GM12878 (cell line): ENCODE results near the gene MICAL3. TPM values are rescaled to one million over a fixed set of nuclear protein-coding genes. Genes with fewer than 3 reads are reported as not detected.
"Not testable (repeated sequence)": the region's sequence is repeated elsewhere in the genome, so short reads cannot be mapped to it uniquely, and the experiment has no call there.

ENCODE experiments used
- ATAC-seq: fragments of 200-7000 bp; cut with Tn5 transposase; 3 replicates; pipeline ENCODE4 v1.9.1; 2020; ENCODE audit warnings: mild to moderate bottlenecking, moderate library complexity
- BruUV-seq: library from RNA; stranded (reverse); fragments of 400-500 nt; replicated peaks from 2 replicates; lab custom pipeline; 2021; lab: Mats Ljungman, UMichigan
- CTCF ChIA-PET: fragments of 300-600 bp; sonication (Branson Sonifier 250); formaldehyde crosslinking; extraction: SDS; loops from one replicate; lab custom pipeline; 2021; ENCODE audit warnings: inconsistent platforms; lab: Yijun Ruan, JAX
- POLR2A ChIA-PET: fragments of 350-600 bp; formaldehyde crosslinking; extraction: SDS; loops from one replicate; lab custom pipeline; 2021; ENCODE audit warnings: inconsistent platforms; lab: Charles Lee
- RAD21 ChIA-PET: fragments of 300-600 bp; sonication (Branson Sonifier 250); formaldehyde crosslinking; loops from one replicate; lab custom pipeline; 2023; ENCODE audit warnings: antibody characterized with exemption; ENCODE audit not compliant: unreplicated experiment; lab: Charles Lee
- SMC1A ChIA-PET: fragments of 300-600 bp; sonication (Branson Sonifier 250); formaldehyde crosslinking; loops from one replicate; lab custom pipeline; 2023; ENCODE audit not compliant: unreplicated experiment, uncharacterized antibody; lab: Charles Lee
- DNase-seq: peaks from one replicate; pipeline ENCODE4 v3.0.0-alpha.2; 2011; ENCODE audit warnings: low read depth, low spot score
- FAIRE-seq: peaks from 3 replicates; lab custom pipeline; 2011; peaks lifted over from hg19 to GRCh38; lab: Jason Lieb, UNC
- H2AFZ ChIP-seq: 2 replicates; pipeline ENCODE4 v1.6.0; 2011; ENCODE audit warnings: low read depth, low read length, control low read depth; ENCODE audit not compliant: control insufficient read depth
- H3K27ac ChIP-seq: 2 replicates; pipeline ENCODE4 v1.5.1; 2011; ENCODE audit warnings: control low read depth; ENCODE audit not compliant: control insufficient read depth, insufficient read depth
- H3K27me3 ChIP-seq, 2 experiments: replicated peaks in 1 of 2; 2 replicates each; pipeline versions ENCODE4 v1.6.0 to v1.6.1; 2011; ENCODE audit warnings: low read length in 1 of 2; ENCODE audit not compliant: control insufficient read depth in 2 of 2, insufficient read depth in 2 of 2
- H3K36me3 ChIP-seq, 2 experiments: 2 replicates each; pipeline ENCODE4 v1.5.1; 2011; ENCODE audit warnings: low read length in 1 of 2; ENCODE audit not compliant: control insufficient read depth in 2 of 2, insufficient read depth in 2 of 2
- H3K4me1 ChIP-seq: 2 replicates; pipeline ENCODE4 v1.6.1; 2011; ENCODE audit warnings: mild to moderate bottlenecking, low read length, moderate library complexity, mixed read lengths; ENCODE audit not compliant: control insufficient read depth, insufficient read depth
- H3K4me2 ChIP-seq: 2 replicates; pipeline ENCODE4 v1.6.0; 2011; ENCODE audit warnings: control low read depth; ENCODE audit not compliant: control insufficient read depth, insufficient read depth
- H3K4me3 ChIP-seq: fragments of 200-600 bp; sonication (generic); 2 replicates; pipeline ENCODE4 v1.5.1; 2016
- H3K79me2 ChIP-seq: 2 replicates; pipeline ENCODE4 v1.6.0; 2011; ENCODE audit warnings: low read length; ENCODE audit not compliant: control insufficient read depth, insufficient read depth
- H3K9ac ChIP-seq: 2 replicates; pipeline ENCODE4 v1.8.0; 2011; ENCODE audit warnings: low read length, control low read depth, mixed read lengths; ENCODE audit not compliant: control insufficient read depth, insufficient read depth
- H3K9me3 ChIP-seq: replicated peaks from 3 replicates; pipeline ENCODE4 v1.5.1; 2011; ENCODE audit warnings: mild to moderate bottlenecking, low read length; ENCODE audit not compliant: control insufficient read depth, insufficient read depth
- H4K20me1 ChIP-seq: 2 replicates; pipeline ENCODE4 v1.6.0; 2011; ENCODE audit not compliant: control insufficient read depth, insufficient read depth
- LARP7 ChIP-seq: fragments of 450-650 bp; IDR thresholded peaks from 2 replicates; pipeline ENCODE4 v1.6.1; 2017; ENCODE audit warnings: mild to moderate bottlenecking
- SMAD1 ChIP-seq: fragments of 450-650 bp; IDR thresholded peaks from 2 replicates; pipeline ENCODE4 v1.6.1; 2018; ENCODE audit warnings: mild to moderate bottlenecking, low read depth; ENCODE audit not compliant: partially characterized antibody
- ZSCAN29 ChIP-seq: fragments of 450-650 bp; IDR thresholded peaks from 2 replicates; pipeline ENCODE4 v1.6.1; 2017; ENCODE audit warnings: mild to moderate bottlenecking, moderate library complexity
- WGBS: methylation state at CpG from one replicate; pipeline ENCODE4 v1.1.6; 2016; ENCODE audit warnings: low lambda C conversion rate; ENCODE audit not compliant: insufficient replicate concordance, insufficient coverage; ENCODE audit errors: missing lambda C conversion rate; 5-methylcytosine and 5-hydroxymethylcytosine counted together
- in situ Hi-C: fragments of 300-500 bp; cut with MboI; formaldehyde crosslinking; loops from 9 replicates; pipeline ENCODE4 v1.14.3; 2018; ENCODE audit warnings: mixed read lengths
- intact Hi-C: fragments of 100-400 bp; cut with micrococcal nuclease; formaldehyde crosslinking; loops from one replicate; pipeline ENCODE4 v1.14.2; 2022; ENCODE audit not compliant: unreplicated experiment
- polyA plus RNA-seq, 11 experiments: library from polyadenylated mRNA; depleted of rRNA in 4 of 11; unstranded in 6 of 11; stranded (reverse) in 5 of 11; fragments of >200 nt; fragmentation: Nextera tagmentation in 4 of 11; fragmentation: Illumina TruSeq in 1 of 11; extraction: Ambion mirVana in 4 of 11; extraction: Trizol in 1 of 11; gene quantifications; 1 replicate in 1 of 11; 2 replicates in 10 of 11; pipeline versions ENCODE4 v1.2.1 to v1.2.3, GENCODE V29; 2011 to 2016; ENCODE audit warnings: inconsistent platforms in 2 of 11, missing spikeins in 2 of 11, low read depth in 1 of 11
- total RNA-seq, 4 experiments: library from RNA; depleted of rRNA in 3 of 4; stranded (reverse); fragments of >200 nt in 3 of 4; fragmentation: Illumina TruSeq in 1 of 4; extraction: Trizol in 1 of 4; gene quantifications; 2 replicates each; pipeline versions ENCODE4 v1.2.1 to v1.2.3, GENCODE V29; 2013 to 2021
- TF ChIP-seq, protein P1 (sequence below): fragments of 450-650 bp; IDR thresholded peaks from 2 replicates; pipeline ENCODE4 v1.6.1; 2017; ENCODE audit warnings: mild to moderate bottlenecking, low read depth, inconsistent platforms; ENCODE audit not compliant: poor library complexity, severe bottlenecking

Gene MICAL3
- total and polyA plus RNA-seq, 10 of the 15 experiments (the other 5 are each of a cell fraction or from before 2014, with no cell fraction given): 2.6 to 92.2 (median 24.0) TPM

DNA sequence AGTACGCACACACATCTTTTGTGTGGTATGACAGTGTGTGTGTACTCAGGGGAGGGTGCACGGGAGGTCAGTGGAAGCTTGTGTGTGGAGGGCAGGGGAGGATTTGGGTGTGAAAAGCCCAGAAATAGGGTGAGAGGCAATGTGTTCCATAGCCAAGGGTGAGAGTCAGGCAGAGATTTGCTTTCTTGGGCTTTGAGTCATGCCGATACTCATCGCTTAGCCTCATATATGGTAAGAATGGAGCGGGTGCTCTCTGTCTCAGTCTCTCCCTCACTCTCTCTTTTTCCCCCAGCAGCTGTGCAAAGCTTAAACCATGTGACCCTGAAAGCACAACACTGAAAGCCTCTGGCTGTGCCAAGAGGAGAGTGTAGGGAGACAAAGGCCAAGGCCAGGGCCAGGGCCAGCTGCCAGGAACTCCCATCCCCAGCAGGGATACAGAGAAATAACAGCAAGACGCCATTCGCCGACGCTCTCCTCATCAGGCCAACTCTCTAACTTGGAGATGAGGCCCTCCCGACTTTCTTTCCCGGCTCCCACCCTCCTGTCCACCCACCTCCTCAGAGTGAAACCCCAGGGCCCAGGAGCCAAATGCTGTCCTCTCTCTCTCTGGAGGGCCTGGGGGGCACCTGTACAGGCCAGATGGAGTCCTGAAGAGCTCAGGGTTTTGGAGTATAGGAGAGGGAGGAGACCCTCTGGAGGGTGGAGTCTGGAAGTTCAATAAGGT, 20.3 kb upstream of the MICAL3 start (continued):
- TF ChIP-seq, protein P1, sequence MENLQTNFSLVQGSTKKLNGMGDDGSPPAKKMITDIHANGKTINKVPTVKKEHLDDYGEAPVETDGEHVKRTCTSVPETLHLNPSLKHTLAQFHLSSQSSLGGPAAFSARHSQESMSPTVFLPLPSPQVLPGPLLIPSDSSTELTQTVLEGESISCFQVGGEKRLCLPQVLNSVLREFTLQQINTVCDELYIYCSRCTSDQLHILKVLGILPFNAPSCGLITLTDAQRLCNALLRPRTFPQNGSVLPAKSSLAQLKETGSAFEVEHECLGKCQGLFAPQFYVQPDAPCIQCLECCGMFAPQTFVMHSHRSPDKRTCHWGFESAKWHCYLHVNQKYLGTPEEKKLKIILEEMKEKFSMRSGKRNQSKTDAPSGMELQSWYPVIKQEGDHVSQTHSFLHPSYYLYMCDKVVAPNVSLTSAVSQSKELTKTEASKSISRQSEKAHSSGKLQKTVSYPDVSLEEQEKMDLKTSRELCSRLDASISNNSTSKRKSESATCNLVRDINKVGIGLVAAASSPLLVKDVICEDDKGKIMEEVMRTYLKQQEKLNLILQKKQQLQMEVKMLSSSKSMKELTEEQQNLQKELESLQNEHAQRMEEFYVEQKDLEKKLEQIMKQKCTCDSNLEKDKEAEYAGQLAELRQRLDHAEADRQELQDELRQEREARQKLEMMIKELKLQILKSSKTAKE: no peak

DNA sequence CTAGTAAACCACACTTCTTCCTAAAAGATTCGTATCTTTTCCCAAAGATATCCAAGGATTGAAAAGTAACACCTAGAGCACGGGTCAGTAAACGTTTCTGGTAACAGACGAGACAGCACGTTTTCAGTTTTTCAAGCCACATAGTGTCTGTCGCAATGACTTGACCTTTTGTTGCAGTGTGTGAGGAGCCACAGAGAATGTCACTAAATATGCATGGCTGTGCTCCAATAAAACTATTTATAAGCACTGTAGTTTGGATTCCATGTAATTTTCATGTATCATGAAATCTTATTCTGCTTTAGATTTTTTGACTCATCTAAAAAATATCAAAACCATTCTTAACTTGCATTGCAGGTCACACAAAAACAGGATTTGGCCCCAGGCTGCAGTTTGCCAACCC, 18.3 kb upstream of the MICAL3 start:
- ChIA-PET CTCF (no interaction called here), SMC1A (interaction anchor here (1.8 to 2.1 kb wide), 2 partner anchors 14 kb away, joined by 8 to 11 read pairs; no protein-coding TSS in a partner anchor), RAD21 (no interaction called here), POLR2A (no interaction called here)
- Histone ChIP-seq H3K79me2 (no peaks in the 10 kb centered on the region), H3K4me3 (no peak overlapping the region), H3K27me3 (no peaks in the 10 kb centered on the region), H2AFZ (no peak overlapping the region), H3K36me3 (no peaks in the 10 kb centered on the region), H3K4me1 (no peaks in the 10 kb centered on the region), H4K20me1 (no peaks in the 10 kb centered on the region), H3K27ac (no peak overlapping the region), H3K9me3 (no peaks in the 10 kb centered on the region), H3K9ac (no peak overlapping the region), H3K4me2 (no peak overlapping the region)
- DNase-seq (no peak), FAIRE-seq (no peak), ATAC-seq (no peak)
- no TSS peak for BruUV-seq
- in situ Hi-C loops (no loop called here), intact Hi-C loops (no loop called here)
- TF ChIP-seq SMAD1 (no peak), ZSCAN29 (no peak), LARP7 (no peak)
- 57% methylated on average over 6 of the region's 6 CpGs for WGBS

DNA sequence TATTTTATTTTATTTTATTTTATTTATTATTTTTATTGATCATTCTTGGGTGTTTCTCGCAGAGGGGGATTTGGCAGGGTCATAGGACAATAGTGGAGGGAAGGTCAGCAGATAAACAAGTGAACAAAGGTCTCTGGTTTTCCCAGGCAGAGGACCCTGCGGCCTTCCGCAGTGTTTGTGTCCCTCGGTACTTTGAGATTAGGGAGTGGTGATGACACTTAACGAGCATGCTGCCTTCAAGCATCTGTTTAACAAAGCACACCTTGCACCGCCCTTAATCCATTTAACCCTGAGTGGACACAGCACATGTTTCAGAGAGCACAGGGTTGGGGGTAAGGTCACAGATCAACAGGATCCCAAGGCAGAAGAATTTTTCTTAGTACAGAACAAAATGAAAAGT, 16.5 kb upstream of the MICAL3 start:
- intact Hi-C loops, BruUV-seq, H3K4me3 ChIP-seq, H3K27me3 ChIP-seq, in situ Hi-C loops, H3K4me2 ChIP-seq, H3K4me1 ChIP-seq, H4K20me1 ChIP-seq, H3K9me3 ChIP-seq, ATAC-seq, H3K9ac ChIP-seq, CTCF ChIA-PET, DNase-seq, H2AFZ ChIP-seq, SMC1A ChIA-PET, H3K79me2 ChIP-seq, H3K27ac ChIP-seq, H3K36me3 ChIP-seq, RAD21 ChIA-PET, POLR2A ChIA-PET, FAIRE-seq: not testable (repeated sequence)
- WGBS: 63% methylated on average over 6 of the region's 6 CpGs
